Stimulated activated CD8-positive, alpha-beta memory T cell treated with anti-CD3 and anti-CD28 coated beads, Interleukin-7, amount 100 ng/mL, for 48 hours (primary cell): ENCODE measurements around the gene CCNJL.

Experiments used
- DNase-seq, 2 donors: peaks; one replicate each; pipeline ENCODE4 v3.0.0-alpha.2; 2020; ENCODE audit warnings: low read depth in 1 of 2; ENCODE audit errors: extremely low read depth in 1 of 2

CCNJL gene

GRCh38 chr5:160291467-160291866 is 20.9 kb downstream of the CCNJL start:
- DNase-seq = no peak

DNA sequence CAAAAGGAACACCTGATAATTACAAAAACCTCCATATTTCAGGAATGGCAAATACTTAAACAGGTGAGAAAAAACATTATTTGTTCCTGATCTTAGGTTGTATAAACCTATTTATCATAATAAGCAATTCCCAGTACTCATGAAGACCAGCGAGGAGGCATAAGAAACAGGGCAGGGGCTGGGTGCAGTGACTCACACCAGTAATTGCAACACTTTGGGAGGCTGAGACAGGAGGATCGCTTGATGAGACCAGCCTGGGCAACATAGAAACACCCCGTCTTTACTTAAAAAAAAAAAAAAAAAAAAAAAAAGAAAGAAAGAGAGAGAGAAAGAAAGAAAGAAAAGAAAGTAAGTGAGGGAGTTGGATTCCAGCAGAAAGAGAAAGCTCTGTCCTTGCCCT is 21.6 kb downstream of the CCNJL start:
- DNase-seq = no peak

- DNase-seq = no peak
Measured at GRCh38 chr5:160289721-160290120, 22.6 kb downstream of the CCNJL start.

DNA sequence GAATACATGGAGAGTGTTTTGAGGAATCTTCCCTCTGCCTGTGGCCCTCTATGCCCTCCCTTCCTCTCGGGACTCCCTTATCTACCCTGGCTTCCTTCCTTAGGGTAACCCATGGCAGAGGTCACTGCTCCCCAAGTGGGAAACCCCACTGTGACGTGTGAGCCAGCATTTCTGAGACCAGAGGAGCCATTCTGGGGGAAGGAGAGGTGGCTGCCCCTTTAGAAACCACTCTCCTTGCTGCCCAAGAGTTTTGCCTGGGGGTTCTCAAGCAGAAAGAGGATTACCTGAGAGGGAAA is 23.1 kb downstream of the CCNJL start:
- DNase-seq = no peak

DNA sequence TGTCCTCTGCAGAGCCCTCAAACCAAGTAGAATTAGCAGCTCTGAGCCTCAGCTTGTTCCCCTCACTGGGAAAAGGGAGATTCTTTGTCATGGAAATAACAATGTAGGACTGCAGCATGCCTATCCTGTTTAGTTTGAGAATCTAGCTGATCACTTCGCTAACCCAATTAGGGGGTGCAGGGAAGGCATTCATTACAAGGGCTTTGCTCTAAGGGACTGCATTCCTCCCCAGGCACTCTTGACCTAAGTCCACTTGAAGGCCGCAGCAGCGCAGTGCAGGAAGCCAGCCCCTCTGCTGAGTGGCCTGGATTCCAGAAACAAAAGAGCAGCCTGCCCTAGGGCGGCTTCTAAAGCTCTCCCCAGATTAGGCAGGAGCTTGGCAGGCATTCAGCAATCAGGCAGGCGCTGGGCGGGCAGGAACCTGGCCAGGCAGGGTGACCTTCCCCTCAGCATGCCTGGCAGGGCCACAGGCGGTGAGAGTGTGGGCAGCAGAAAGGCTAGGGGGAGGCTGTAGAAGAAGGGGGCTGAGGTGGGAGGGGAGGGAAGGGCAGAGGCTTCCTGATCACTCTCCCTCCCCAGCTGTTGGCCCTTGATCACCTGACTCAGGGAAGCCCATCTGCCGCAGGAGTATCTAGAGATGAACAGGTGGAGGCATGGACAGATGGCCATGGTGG is 24.8 kb downstream of the CCNJL start:
- no peak for DNase-seq

DNA sequence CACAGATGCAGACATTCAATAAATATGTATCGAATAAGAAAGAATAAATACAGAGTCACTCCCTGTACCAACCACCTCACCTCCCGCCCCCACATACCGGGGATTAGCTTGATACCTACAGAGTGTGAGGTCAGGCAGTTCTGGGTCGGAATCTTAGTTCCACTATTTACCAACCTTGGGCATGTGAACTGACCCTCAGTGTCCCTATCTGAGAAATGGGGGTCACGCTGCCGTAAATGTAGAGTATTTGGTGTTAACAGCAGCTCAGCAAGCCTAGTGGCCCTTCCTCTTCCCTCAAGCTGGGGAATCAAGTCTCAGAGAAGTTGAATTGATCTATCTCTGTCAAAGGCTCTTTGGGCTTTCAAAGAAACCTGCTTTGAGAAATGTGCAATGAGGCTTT is 25.4 kb downstream of the CCNJL start:
- no peak for DNase-seq

- DNase-seq = no peak
Measured at GRCh38 chr5:160285316-160285715, 27.0 kb downstream of the CCNJL start.

DNA sequence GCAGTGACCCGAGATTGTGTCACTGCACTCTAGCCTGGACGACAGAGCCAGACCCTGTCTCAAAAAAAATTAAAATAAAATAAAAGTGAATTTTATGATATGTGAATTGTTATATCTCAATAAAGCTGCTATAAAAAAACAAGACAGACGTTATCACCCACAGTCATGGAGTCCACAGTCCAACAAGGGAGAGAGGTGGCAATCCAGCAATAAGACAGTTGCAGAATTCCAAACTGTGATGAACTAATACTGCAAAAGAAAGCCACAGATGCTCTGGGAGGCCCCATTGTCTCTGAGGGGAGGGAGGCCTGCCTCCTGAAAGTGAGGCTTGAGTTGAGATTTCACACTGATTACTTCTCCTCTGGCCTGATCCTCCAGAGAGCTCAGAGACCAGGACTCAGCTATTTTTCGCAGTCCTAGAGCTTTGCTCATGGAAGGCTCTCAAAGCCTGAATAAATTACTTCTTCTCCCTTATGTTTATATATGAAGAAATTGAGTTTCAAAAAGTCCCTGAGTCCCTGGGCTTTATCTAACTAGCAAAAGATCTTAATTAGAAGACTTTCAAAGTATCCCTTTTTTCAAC is 28.0 kb downstream of the CCNJL start:
- DNase-seq = no peak

GRCh38 chr5:160281275-160281674 is 31.1 kb downstream of the CCNJL start:
- DNase-seq = no peak

DNA sequence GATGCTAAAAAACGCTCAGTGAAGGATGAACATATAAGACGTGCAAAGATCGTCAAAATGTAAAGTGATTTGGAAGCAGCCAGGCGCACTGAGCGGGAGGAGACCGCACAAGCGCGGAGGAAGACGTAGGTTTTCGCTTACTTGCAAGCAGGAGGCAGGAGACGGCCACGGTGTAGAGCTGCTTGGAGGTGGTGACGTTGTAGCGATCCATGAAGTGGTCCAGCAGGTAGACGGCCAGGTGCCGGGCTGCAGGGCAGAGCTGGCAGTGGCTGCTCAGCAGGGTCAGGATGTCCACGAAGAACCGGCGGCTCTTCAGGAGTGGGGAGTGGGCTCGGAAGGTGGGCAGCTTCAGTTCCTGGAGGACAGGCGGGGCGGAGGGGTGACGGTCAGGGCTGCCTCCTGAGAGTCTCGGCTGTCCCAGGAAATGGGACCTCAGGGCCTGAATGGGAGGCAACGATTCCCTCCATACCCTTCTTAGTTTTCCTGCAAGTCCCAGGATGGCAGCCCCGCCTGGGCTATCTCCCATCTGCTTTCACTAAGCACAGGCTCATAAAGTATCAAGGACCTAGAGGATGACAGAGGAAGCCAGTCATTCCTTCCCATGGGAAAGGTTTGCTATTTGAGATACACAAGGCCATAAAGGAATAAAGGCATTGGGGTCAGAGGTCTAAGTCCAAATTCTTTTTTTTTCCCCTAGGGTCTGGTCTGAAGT is 31.8 kb downstream of the CCNJL start:
- no peak for DNase-seq

- no peak for DNase-seq
Measured at GRCh38 chr5:160278343-160278742, 34.0 kb downstream of the CCNJL start.

DNA sequence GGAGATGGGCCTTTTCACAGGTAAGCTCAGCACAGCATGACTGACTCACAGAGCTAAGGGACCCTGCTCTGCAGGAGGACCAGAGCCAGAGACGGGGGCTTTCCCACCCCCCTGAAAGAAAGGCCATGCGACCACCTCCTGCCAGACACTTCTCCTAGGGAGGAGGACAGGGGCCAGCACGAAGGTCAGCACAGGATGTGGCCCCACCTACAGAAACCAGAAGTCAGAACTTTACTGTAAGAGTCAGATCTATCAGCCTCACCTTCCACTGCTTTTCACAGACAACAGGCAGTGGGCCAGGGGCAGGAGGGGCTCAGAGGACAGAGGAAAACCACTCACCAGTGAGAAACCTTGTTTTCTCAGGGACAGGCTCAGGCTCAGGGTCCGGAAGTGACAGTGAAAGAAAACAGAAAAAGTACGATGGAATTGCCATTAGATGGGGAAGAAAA is 37.9 kb downstream of the CCNJL start:
- DNase-seq = no peak

DNA sequence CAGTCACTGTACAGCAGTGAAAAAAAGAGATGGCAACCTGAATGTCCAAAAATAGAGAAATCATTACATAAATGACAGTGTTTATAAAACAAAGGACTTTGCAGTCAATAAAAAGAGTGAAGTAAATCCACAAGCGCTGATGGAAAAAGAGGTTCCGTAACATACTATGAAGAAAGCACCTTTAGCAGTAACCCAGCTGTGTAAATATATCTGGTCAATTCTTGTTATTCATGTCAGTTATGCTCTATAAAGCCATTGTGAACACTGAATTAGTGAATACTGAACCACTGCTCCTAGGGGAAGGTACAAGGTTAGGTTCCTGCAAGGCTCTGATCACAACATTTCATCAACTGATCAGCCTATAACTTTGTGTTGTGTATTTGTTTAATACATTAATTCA is 39.5 kb downstream of the CCNJL start:
- DNase-seq = no peak

DNA sequence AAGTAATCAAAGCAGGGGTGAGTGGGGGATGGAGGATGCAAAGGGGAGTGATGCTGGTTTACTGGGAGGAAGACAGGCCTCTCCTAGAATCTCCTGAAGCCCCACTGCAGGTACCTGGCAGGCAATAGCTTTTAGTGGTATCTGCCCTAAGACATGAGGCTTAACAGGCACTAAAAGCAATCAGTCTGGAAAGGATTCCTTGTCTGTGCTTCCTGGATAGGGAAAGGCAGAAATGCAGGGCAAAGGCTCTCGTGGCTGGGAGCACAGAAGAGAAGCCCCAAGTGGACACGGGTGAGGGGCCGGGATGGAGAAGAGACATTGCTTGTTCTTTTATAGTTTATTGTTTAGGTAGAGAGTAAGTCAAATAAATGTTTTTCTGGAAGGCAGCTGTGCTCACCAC is 40.1 kb downstream of the CCNJL start:
- DNase-seq = no peak

GRCh38 chr5:160271836-160272235 is 40.5 kb downstream of the CCNJL start:
- no peak for DNase-seq

GRCh38 chr5:160271396-160271795 is 41.0 kb downstream of the CCNJL start:
- no peak for DNase-seq

GRCh38 chr5:160270704-160271103 is 41.7 kb downstream of the CCNJL start:
- no peak for DNase-seq

GRCh38 chr5:160269017-160269416 is 43.3 kb downstream of the CCNJL start:
- DNase-seq = no peak

DNA sequence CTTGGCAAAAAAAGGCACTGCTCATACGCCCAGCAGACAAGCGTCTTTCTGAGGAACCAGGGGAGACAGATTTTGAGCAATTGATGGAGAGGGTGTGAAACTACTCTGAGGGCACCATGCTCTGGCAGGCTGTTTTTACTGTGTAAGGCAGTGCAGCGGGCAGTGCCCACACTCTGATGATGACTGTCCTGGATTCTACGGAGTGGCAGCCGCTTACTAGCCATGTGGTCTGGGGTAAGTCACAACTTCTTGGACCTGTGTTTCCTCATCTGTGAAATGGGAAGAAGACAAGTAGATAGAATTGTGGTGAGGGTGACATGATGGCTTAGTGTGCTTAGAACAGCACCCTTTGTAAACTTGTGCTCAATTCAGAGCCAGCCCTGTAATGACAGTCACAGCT is 44.2 kb downstream of the CCNJL start:
- no peak for DNase-seq

GRCh38 chr5:160266752-160267345 is 45.5 kb downstream of the CCNJL start:
- no peak for DNase-seq

DNA sequence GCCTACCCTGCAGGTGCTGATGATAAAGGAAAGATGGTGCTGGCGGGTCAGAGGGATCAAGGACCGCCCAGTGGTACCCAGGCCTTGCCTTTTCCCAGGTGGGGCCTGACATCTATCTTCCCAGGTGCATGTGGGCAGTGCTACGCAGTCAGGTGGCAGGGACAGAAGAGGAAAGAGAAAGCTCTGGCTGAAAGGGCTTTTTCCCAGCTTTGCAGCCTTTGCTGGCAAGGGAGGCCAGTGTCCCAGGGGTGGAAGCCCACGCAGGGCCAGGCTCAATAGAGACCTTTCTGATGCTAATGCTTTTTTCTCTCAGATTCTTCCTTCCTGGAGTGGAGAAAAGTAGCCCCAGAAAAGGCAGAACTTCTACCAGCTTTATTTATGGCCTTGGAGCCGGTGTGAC is 46.3 kb downstream of the CCNJL start:
- DNase-seq = no peak

DNA sequence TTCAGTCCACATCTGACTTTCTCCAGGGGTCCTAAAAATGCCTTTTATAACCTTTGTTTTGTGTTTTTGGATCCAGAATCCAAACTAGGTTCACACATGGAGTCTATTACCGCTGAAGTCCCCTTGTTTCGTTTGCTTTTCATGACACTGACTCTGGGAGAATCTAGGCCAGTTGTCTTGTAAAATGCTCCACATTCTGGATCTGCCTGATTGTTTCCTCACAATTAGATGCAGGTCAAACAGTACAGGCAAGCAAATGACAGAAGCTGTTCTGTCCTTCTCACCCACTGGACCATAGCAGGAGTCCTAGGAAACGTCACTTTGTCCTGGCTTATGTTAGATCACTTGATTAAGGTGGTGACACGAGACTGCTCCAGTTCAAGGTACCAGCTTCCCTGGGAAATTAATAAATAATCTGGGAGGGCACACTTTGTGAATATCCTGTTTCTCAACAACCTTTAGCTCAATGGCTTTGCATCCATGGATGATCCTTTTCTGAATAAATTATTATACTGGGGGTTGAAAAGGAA is 49.0 kb downstream of the CCNJL start:
- no peak for DNase-seq
